Gastrocnemius medialis (tissue), 4 donors: Measurements from ENCODE around the gene WDR91.

Experiments used
- POLR2A ChIP-seq, 2 donors: fragments of 450-650 bp; IDR thresholded peaks; one replicate each; pipeline ENCODE4 v1.6.1; 2017; ENCODE audit warnings: antibody characterized with exemption in 2 of 2, mild to moderate bottlenecking in 2 of 2, moderate library complexity in 2 of 2
- TF ChIP-seq, protein P1 (sequence below), 5 experiments: fragments of 450-650 bp in 3 of 5; fragments of 200-600 bp in 2 of 5; sonication (generic) in 2 of 5; IDR thresholded peaks in 4 of 5; conservative IDR thresholded peaks in 1 of 5; 1 replicate in 4 of 5; 2 replicates in 1 of 5; pipeline ENCODE4 v1.5.1; 2016 to 2019; ENCODE audit warnings: antibody characterized with exemption in 5 of 5, mild to moderate bottlenecking in 3 of 5, moderate library complexity in 3 of 5

DNA sequence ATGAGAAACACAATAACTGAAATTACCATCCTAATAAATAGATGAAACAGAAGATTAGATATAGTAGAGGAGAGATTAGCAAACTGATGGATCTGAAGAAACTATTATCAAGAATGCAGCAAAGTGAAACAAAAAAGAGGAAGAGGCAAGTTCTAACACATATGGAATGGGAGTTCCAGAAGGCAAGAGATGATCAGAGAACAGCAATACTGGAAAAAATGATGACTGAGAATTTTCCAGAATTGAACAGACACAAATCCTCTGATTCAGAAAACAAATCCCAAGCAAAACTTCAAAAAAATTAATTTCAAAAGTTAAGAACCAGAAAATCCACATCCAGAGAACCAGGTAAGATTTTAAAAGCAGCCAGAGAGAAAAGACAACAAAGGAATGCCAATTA is 20.6 kb downstream of the WDR91 start:
- TF ChIP-seq, protein P1, sequence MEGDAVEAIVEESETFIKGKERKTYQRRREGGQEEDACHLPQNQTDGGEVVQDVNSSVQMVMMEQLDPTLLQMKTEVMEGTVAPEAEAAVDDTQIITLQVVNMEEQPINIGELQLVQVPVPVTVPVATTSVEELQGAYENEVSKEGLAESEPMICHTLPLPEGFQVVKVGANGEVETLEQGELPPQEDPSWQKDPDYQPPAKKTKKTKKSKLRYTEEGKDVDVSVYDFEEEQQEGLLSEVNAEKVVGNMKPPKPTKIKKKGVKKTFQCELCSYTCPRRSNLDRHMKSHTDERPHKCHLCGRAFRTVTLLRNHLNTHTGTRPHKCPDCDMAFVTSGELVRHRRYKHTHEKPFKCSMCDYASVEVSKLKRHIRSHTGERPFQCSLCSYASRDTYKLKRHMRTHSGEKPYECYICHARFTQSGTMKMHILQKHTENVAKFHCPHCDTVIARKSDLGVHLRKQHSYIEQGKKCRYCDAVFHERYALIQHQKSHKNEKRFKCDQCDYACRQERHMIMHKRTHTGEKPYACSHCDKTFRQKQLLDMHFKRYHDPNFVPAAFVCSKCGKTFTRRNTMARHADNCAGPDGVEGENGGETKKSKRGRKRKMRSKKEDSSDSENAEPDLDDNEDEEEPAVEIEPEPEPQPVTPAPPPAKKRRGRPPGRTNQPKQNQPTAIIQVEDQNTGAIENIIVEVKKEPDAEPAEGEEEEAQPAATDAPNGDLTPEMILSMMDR (IDR thresholded peaks at IDR 0.05 in 4 of 5, conservative IDR thresholded peaks at IDR 0.05 in 1 of 5) = no peak
- TF ChIP-seq POLR2A (IDR thresholded peaks at IDR 0.05) = no peak
